Endothelial cell of umbilical vein (primary cell): ENCODE results near the gene NOL8. TPM values are rescaled to one million over a fixed set of nuclear protein-coding genes. Genes with fewer than 3 reads are reported as not detected.

Source experiments
- BruUV-seq: library from RNA; stranded (reverse); fragments of 400-500 nt; replicated peaks from 2 replicates; lab custom pipeline; 2021; lab: Mats Ljungman, UMichigan
- CTCF ChIA-PET: fragments of 300-600, 350-600 bp; sonication (Branson Sonifier 250); formaldehyde crosslinking; loops from one replicate; lab custom pipeline; 2021; ENCODE audit warnings: antibody characterized with exemption, inconsistent platforms; lab: Charles Lee
- POLR2A ChIA-PET: fragments of 300-600, 350-600 bp; sonication (Branson Sonifier 250); formaldehyde crosslinking; loops from one replicate; lab custom pipeline; 2021; ENCODE audit warnings: antibody characterized with exemption, inconsistent platforms; lab: Charles Lee
- DNase-seq: peaks from one replicate; pipeline ENCODE4 v3.0.0-alpha.2; 2011; ENCODE audit warnings: low read depth, low spot score
- FAIRE-seq: peaks from 2 replicates; lab custom pipeline; 2011; peaks lifted over from hg19 to GRCh38; lab: Jason Lieb, UNC
- H2AFZ ChIP-seq: 2 replicates; pipeline ENCODE4 v1.6.0; 2012; ENCODE audit warnings: low read depth, low read length, control low read depth, inconsistent platforms
- H3K27ac ChIP-seq: 2 replicates; pipeline ENCODE4 v1.5.1; 2011; ENCODE audit warnings: low read depth, mild to moderate bottlenecking, control low read depth, low read length, moderate library complexity; ENCODE audit not compliant: insufficient read depth
- H3K27me3 ChIP-seq, 2 experiments: 2 replicates each; pipeline versions ENCODE4 v1.6.0 to v1.6.1; 2011; ENCODE audit warnings: low read length in 2 of 2, mixed read lengths in 1 of 2; ENCODE audit not compliant: control insufficient read depth in 2 of 2, insufficient read depth in 2 of 2
- H3K36me3 ChIP-seq, 2 experiments: 2 replicates in 1 of 2; 3 replicates in 1 of 2; pipeline ENCODE4 v1.5.1; 2011; ENCODE audit warnings: low read length in 2 of 2, mild to moderate bottlenecking in 1 of 2, moderate library complexity in 1 of 2; ENCODE audit not compliant: control insufficient read depth in 2 of 2, insufficient read depth in 2 of 2; ENCODE audit errors: extremely low read depth in 1 of 2
- H3K4me1 ChIP-seq: 3 replicates; pipeline ENCODE4 v1.5.1; 2011; ENCODE audit warnings: mild to moderate bottlenecking, low read length; ENCODE audit not compliant: control insufficient read depth, insufficient read depth; ENCODE audit errors: extremely low read depth
- H3K4me2 ChIP-seq: 2 replicates; pipeline ENCODE4 v1.6.1; 2011; ENCODE audit warnings: low read length, control low read depth, mixed read lengths; ENCODE audit not compliant: insufficient read depth
- H3K4me3 ChIP-seq, 3 experiments: fragments of 200-600 bp in 1 of 3; sonication (generic), shearing (Covaris generic) in 1 of 3; replicated peaks in 1 of 3; 2 replicates each; pipeline ENCODE4 v1.5.1; 2011 to 2016; ENCODE audit warnings: control low read depth in 3 of 3, low read length in 3 of 3, mild to moderate bottlenecking in 2 of 3, inconsistent platforms in 1 of 3, low read depth in 1 of 3, moderate library complexity in 1 of 3; ENCODE audit not compliant: insufficient read depth in 1 of 3
- H3K79me2 ChIP-seq: 2 replicates; pipeline ENCODE4 v1.6.0; 2012; ENCODE audit warnings: low read length, inconsistent platforms; ENCODE audit not compliant: control insufficient read depth, insufficient read depth
- H3K9ac ChIP-seq: replicated peaks from 2 replicates; pipeline ENCODE3; 2011; ENCODE audit warnings: low read length, control low read depth; ENCODE audit not compliant: insufficient read depth; ENCODE audit errors: extremely low read depth
- H3K9me1 ChIP-seq: replicated peaks from 3 replicates; pipeline ENCODE4 v1.6.0; 2011; ENCODE audit warnings: mild to moderate bottlenecking, low read length; ENCODE audit not compliant: control insufficient read depth, insufficient read depth; ENCODE audit errors: extremely low read depth
- H3K9me3 ChIP-seq: replicated peaks from 2 replicates; pipeline ENCODE4 v1.5.1; 2012; ENCODE audit warnings: low read length, inconsistent platforms; ENCODE audit not compliant: control insufficient read depth, insufficient read depth
- H4K20me1 ChIP-seq: replicated peaks from 2 replicates; pipeline ENCODE3; 2011; ENCODE audit warnings: mild to moderate bottlenecking, low read length; ENCODE audit not compliant: control insufficient read depth, insufficient read depth; ENCODE audit errors: extremely low read depth
- CTCF ChIP-seq, 2 donors: IDR thresholded peaks; 1 replicate in 1 of 2; 2 replicates in 1 of 2; pipeline ENCODE4 v1.5.1; 2011; ENCODE audit warnings: low read length in 2 of 2, mild to moderate bottlenecking in 2 of 2, moderate library complexity in 2 of 2, control low read depth in 1 of 2, inconsistent platforms in 1 of 2, low read depth in 1 of 2; ENCODE audit not compliant: insufficient read depth in 1 of 2; ENCODE audit errors: extremely low read depth in 1 of 2
- EZH2 ChIP-seq: IDR thresholded peaks from 2 replicates; pipeline ENCODE4 v1.6.1; 2012; ENCODE audit warnings: borderline replicate concordance, low read depth, mild to moderate bottlenecking, moderate library complexity, low read length, inconsistent platforms; ENCODE audit not compliant: severe bottlenecking
- FOS ChIP-seq: IDR thresholded peaks from 2 replicates; pipeline ENCODE4 v1.6.1; 2011; ENCODE audit warnings: mild to moderate bottlenecking, low read length, moderate library complexity, borderline replicate concordance; ENCODE audit not compliant: insufficient read depth
- GATA2 ChIP-seq: IDR thresholded peaks from 2 replicates; pipeline ENCODE4 v1.7.0; 2011; ENCODE audit warnings: low read depth, mild to moderate bottlenecking, moderate library complexity, mixed read lengths, low read length; ENCODE audit not compliant: insufficient read length, insufficient read depth
- MYC ChIP-seq: IDR thresholded peaks from one replicate; pipeline ENCODE4 v1.6.1; 2011; ENCODE audit warnings: mild to moderate bottlenecking, low read depth, low read length
- POLR2A ChIP-seq: IDR thresholded peaks from 2 replicates; pipeline ENCODE4 v1.6.1; 2012; ENCODE audit warnings: low read depth, mild to moderate bottlenecking, control low read depth, low read length
- POLR2AphosphoS5 ChIP-seq: IDR thresholded peaks from 2 replicates; pipeline ENCODE4 v1.6.1; 2012; ENCODE audit warnings: low read depth, mild to moderate bottlenecking, control low read depth, low read length, moderate library complexity; ENCODE audit not compliant: insufficient read depth
- dilution Hi-C: fragments of 300-500 bp; cut with MboI; formaldehyde crosslinking; loops from one replicate; pipeline ENCODE4 v1.15.0; 2019; ENCODE audit warnings: low sequenced_read_pairs; ENCODE audit not compliant: extremely low pct_ligation_motif_present
- intact Hi-C: fragments of 100-400 bp; cut with micrococcal nuclease; formaldehyde crosslinking; loops from one replicate; pipeline ENCODE4 v1.10.0; 2022
- polyA plus RNA-seq, 4 experiments: library from polyadenylated mRNA; depleted of rRNA in 3 of 4; stranded (reverse) in 3 of 4; unstranded in 1 of 4; fragments of >200 nt; gene quantifications; 2 replicates each; pipeline versions ENCODE4 v1.2.1 to v1.2.3, GENCODE V29; 2011 to 2012; ENCODE audit warnings: missing spikeins in 1 of 4
- total RNA-seq: library from RNA; stranded (reverse); gene quantifications from 2 replicates; pipeline ENCODE4 v1.2.3, GENCODE V29; 2021

The NOL8 gene
- total and polyA plus RNA-seq, 2 donors (not counting 3 experiments of a cell fraction or from before 2014, with no cell fraction given), result 5.6 to 41.6 TPM

GRCh38 chr9:92349771-92350739, 24.9 kb upstream of the NOL8 start:
- Histone ChIP-seq H2AFZ (no peak overlapping the region), H3K9ac (no peak overlapping the region), H3K79me2 (no peaks in the 10 kb centered on the region), H3K4me1 (no peaks in the 10 kb centered on the region), H3K9me3 (no peaks in the 10 kb centered on the region), H3K4me2 (no peak overlapping the region), H3K9me1 (no peaks in the 10 kb centered on the region), H3K36me3 (no peaks in the 10 kb centered on the region), H3K4me3 (no peak overlapping the region), H3K27me3 (no peaks in the 10 kb centered on the region), H3K27ac (no peak overlapping the region), H4K20me1 (no peaks in the 10 kb centered on the region)
- ChIA-PET CTCF (interaction anchor here (1.0 to 1.8 kb wide), 4 partner anchors 10 to 89 kb away, joined by 3 to 5 read pairs (median 4); no protein-coding TSS in a partner anchor), POLR2A (no interaction called here)
- no TSS peak for BruUV-seq
- no peak for TF ChIP-seq POLR2AphosphoS5
- TF ChIP-seq MYC, result no peak
- TF ChIP-seq GATA2, result no peak
- no peak for TF ChIP-seq POLR2A
- no peak for TF ChIP-seq CTCF (IDR thresholded peaks at IDR 0.05; ENCODE audit: extremely low read depth in 1 of 2, insufficient read depth in 1 of 2, low read depth in 1 of 2, low read length in 2 of 2)
- TF ChIP-seq EZH2, result no peak
- no peak for TF ChIP-seq FOS
- FAIRE-seq (no peak), DNase-seq (no peak)
- dilution Hi-C loops, result no loop called here
- intact Hi-C loops, result no loop called here
